K562 (cell line): ENCODE data around the gene HNRNPF. TPM values are rescaled to one million over a fixed set of nuclear protein-coding genes. Genes with fewer than 3 reads are reported as not detected.
A peak's percentile ranks its signal among the peaks of the same experiment; 100 is the strongest.

Experiments
- ATF1 ChIP-seq, 2 experiments: fragments of 450-650 bp in 1 of 2; IDR thresholded peaks; 2 replicates each; pipeline ENCODE4 v1.6.1; 2016; ENCODE audit warnings: missing compliant biosample characterization in 1 of 2, missing genetic modification characterization in 1 of 2
- CBFA2T3 ChIP-seq: fragments of 450-650 bp; IDR thresholded peaks from 2 replicates; pipeline ENCODE4 v1.6.1; 2017
- ESRRA ChIP-seq: fragments of 450-650 bp; IDR thresholded peaks from 2 replicates; pipeline ENCODE4 v1.6.1; 2014; ENCODE audit warnings: low read depth, mild to moderate bottlenecking, moderate library complexity, borderline replicate concordance
- FUS ChIP-seq: fragments of 200-400 bp; formaldehyde crosslinking; optimal IDR thresholded peaks from 2 replicates; pipeline ENCODE3; 2017; ENCODE audit warnings: low read depth, low read length
- GABPB1 ChIP-seq: sonication (generic); formaldehyde crosslinking; IDR thresholded peaks from 2 replicates; pipeline ENCODE4 v1.8.0; 2022; ENCODE audit warnings: mild to moderate bottlenecking, missing genetic modification reagents
- HBP1 ChIP-seq: fragments of 450-650 bp; formaldehyde crosslinking; IDR thresholded peaks from 2 replicates; pipeline ENCODE4 v1.4.0; 2022; ENCODE audit warnings: missing genetic modification characterization
- HEY1 ChIP-seq: fragments of 250-450 bp; sonication (Bioruptor Pico); IDR thresholded peaks from 2 replicates; pipeline ENCODE4 v1.5.0; 2020; ENCODE audit warnings: mild to moderate bottlenecking, moderate library complexity, borderline replicate concordance
- NFYB ChIP-seq: IDR thresholded peaks from 2 replicates; pipeline ENCODE4 v1.6.1; 2011; ENCODE audit warnings: mild to moderate bottlenecking, moderate library complexity; ENCODE audit not compliant: insufficient read length; ENCODE audit errors: extremely low read depth
- NR2C1 ChIP-seq, 2 experiments: fragments of 450-650 bp; IDR thresholded peaks; 2 replicates each; pipeline ENCODE4 v1.6.1; 2017; ENCODE audit warnings: mild to moderate bottlenecking in 2 of 2, antibody characterized with exemption in 1 of 2, inconsistent platforms in 1 of 2, missing compliant biosample characterization in 1 of 2, missing genetic modification characterization in 1 of 2
- PBX2 ChIP-seq, 2 experiments: IDR thresholded peaks in 1 of 2; conservative IDR thresholded peaks in 1 of 2; 2 replicates each; pipeline ENCODE4 v1.6.1; 2016; ENCODE audit warnings: low read depth in 2 of 2, mild to moderate bottlenecking in 1 of 2, missing compliant biosample characterization in 1 of 2, missing genetic modification characterization in 1 of 2, moderate library complexity in 1 of 2
- PHB ChIP-seq: fragments of 250-450 bp; sonication (Bioruptor Pico); IDR thresholded peaks from 2 replicates; pipeline ENCODE4 v1.5.0; 2021
- POLR3G ChIP-seq: IDR thresholded peaks from 2 replicates; pipeline ENCODE4 v1.6.1; 2011; ENCODE audit not compliant: insufficient read length, insufficient replicate concordance; ENCODE audit errors: extremely low read depth
- TAF15 ChIP-seq: fragments of 200-400 bp; formaldehyde crosslinking; IDR thresholded peaks from 2 replicates; pipeline ENCODE4 v1.6.1; 2017; ENCODE audit warnings: mild to moderate bottlenecking, low read depth, low read length, moderate library complexity
- TBL1XR1 ChIP-seq, 2 experiments: IDR thresholded peaks; 2 replicates each; pipeline ENCODE4 v1.6.1; 2012; ENCODE audit warnings: improper control_type of control experiment in 2 of 2, low read length in 2 of 2, mild to moderate bottlenecking in 1 of 2
- TEAD4 ChIP-seq, 2 experiments: sonication (generic) in 1 of 2; formaldehyde crosslinking in 1 of 2; IDR thresholded peaks; 2 replicates each; pipeline versions ENCODE4 v1.6.1 to v1.8.0; 2012 to 2022; ENCODE audit warnings: borderline replicate concordance in 1 of 2, inconsistent platforms in 1 of 2, low read length in 1 of 2, mild to moderate bottlenecking in 1 of 2, missing genetic modification reagents in 1 of 2
- TSHZ1 ChIP-seq: fragments of 250-450 bp; sonication (Bioruptor Pico); IDR thresholded peaks from 2 replicates; pipeline ENCODE4 v1.4.0; 2020; ENCODE audit warnings: mild to moderate bottlenecking, moderate library complexity
- YY1 ChIP-seq, 3 experiments: IDR thresholded peaks; 2 replicates each; pipeline ENCODE4 v1.6.1; 2011; ENCODE audit warnings: low read length in 2 of 3, mild to moderate bottlenecking in 2 of 3, moderate library complexity in 2 of 3, borderline replicate concordance in 1 of 3, control low read depth in 1 of 3, low read depth in 1 of 3; ENCODE audit not compliant: insufficient read depth in 3 of 3, insufficient replicate concordance in 2 of 3, control insufficient read depth in 1 of 3, insufficient read length in 1 of 3; ENCODE audit errors: extremely low read depth in 1 of 3
- ZNF384 ChIP-seq: IDR thresholded peaks from 2 replicates; pipeline ENCODE4 v1.6.1; 2012; ENCODE audit warnings: low read depth, low read length, improper control_type of control experiment
- polyA plus RNA-seq, 8 experiments: library from polyadenylated mRNA; depleted of rRNA in 4 of 8; stranded (reverse) in 5 of 8; unstranded in 3 of 8; fragments of >200 nt; fragmentation: Nextera tagmentation in 2 of 8; fragmentation: Illumina TruSeq in 1 of 8; extraction: Ambion mirVana in 2 of 8; extraction: Trizol in 1 of 8; gene quantifications; 2 replicates each; pipeline versions ENCODE4 v1.2.1 to v1.2.3, GENCODE V29; 2011 to 2014; ENCODE audit warnings: inconsistent platforms in 1 of 8, missing spikeins in 1 of 8
- total RNA-seq, 7 experiments: library from RNA; depleted of rRNA in 6 of 7; stranded (reverse); fragments of >200 nt in 6 of 7; fragmentation: Illumina TruSeq in 2 of 7; extraction: Trizol in 2 of 7; gene quantifications; 2 replicates each; pipeline versions ENCODE4 v1.2.1 to v1.2.3, GENCODE V29; 2011 to 2021; ENCODE audit warnings: low replicate concordance in 1 of 7

The HNRNPF gene
- total and polyA plus RNA-seq, 9 of the 15 experiments (the other 6 are each of a cell fraction or from before 2014, with no cell fraction given): 192 to 489 (median 416) TPM

GRCh38 chr10:43415544-43415943 lies 6.6 kb upstream of the HNRNPF start (continued):
- TF ChIP-seq PBX2 (CRISPR knock-in tag; IDR thresholded peaks at IDR 0.05; ENCODE audit: low read depth) (no peak), PBX2 (tag; conservative IDR thresholded peaks at IDR 0.05; ENCODE audit: low read depth) (no peak), TBL1XR1 (IDR thresholded peaks at IDR 0.05; ENCODE audit: low read length in 2 of 2) (peak in 1 of 2 experiments; percentile 86; a peak in 2 of 4 replicates), TEAD4 (IDR thresholded peaks at IDR 0.05; ENCODE audit: low read length) (peak; percentile 62; the same call in 1 of the 2 replicates), TEAD4 (CRISPR knock-in tag; IDR thresholded peaks at IDR 0.05; ENCODE audit: borderline replicate concordance) (no peak), ZNF384 (peak; percentile 93), NR2C1 (IDR thresholded peaks at IDR 0.05) (peak; percentile 72), NR2C1 (tag; IDR thresholded peaks at IDR 0.05) (peak; percentile 72), HEY1 (no peak), TAF15 (no peak), TSHZ1 (CRISPR knock-in tag) (no peak), POLR3G (no peak), FUS (no peak), CBFA2T3 (peak; percentile 80), ESRRA (peak; percentile 64; the same call in 1 of the 2 replicates), YY1 (IDR thresholded peaks at IDR 0.05; ENCODE audit: borderline replicate concordance in 1 of 3, control insufficient read depth in 1 of 3, extremely low read depth in 1 of 3, insufficient read depth in 3 of 3, insufficient read length in 1 of 3, insufficient replicate concordance in 2 of 3, low read depth in 1 of 3, low read length in 2 of 3) (no peak), GABPB1 (CRISPR knock-in tag) (no peak), PHB (no peak), NFYB (no peak), HBP1 (CRISPR knock-in tag) (no peak), ATF1 (CRISPR knock-in tag; IDR thresholded peaks at IDR 0.05) (no peak), ATF1 (tag; IDR thresholded peaks at IDR 0.05) (peak; percentile 45)
